GM15510 (cell line): ENCODE data around the gene NOVA1.

Source experiments
- POLR2A ChIP-seq: IDR thresholded peaks from 3 replicates; pipeline ENCODE4 v1.6.1; 2011; ENCODE audit warnings: borderline replicate concordance; ENCODE audit not compliant: insufficient read length; ENCODE audit errors: extremely low read depth

NOVA1 gene

DNA sequence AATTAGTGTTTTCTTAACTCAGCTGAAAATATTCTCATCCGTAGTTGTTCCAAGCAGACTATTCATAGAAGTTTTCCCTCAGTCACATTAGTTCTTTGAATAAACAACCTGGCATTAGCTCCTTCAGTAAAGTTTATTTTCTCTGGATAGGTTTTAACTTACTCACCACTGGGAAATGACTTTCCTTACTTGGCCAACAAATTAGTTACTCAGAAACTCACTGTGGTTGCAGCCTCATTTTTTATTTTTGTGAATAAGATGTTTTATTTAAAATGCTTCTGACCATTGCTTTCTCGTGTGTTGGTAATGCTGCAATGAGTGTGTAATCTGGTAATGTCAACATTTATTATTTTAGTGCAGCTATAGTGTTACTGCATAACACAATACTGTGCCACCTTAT lies 74.9 kb downstream of the NOVA1 start:
- TF ChIP-seq POLR2A, result no peak

- no peak for TF ChIP-seq POLR2A
Observed at GRCh38 chr14:26517771-26518170, 80.1 kb downstream of the NOVA1 start.

DNA sequence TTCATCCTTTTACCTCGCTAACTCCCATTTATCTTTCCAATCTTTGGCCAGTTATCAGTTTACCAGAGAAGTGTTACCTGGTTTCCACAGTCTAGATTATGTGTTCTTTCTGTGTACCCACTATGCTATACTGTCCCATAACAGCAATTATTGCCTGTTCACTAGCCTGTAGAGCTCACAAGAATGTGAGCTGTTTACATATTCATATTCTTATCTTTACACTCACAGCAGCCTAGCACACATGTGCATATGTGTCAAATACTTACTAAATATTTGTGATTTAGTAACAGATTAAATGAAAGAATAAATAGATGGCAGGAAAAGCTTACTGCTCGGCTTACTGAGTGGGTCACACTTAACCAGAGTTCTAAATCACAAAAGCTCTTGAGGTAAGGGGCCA lies 97.8 kb downstream of the NOVA1 start:
- TF ChIP-seq POLR2A, result no peak

- no peak for TF ChIP-seq POLR2A
Observed at GRCh38 chr14:26499546-26499945, 98.3 kb downstream of the NOVA1 start.

- no peak for TF ChIP-seq POLR2A
Observed at GRCh38 chr14:26486922-26487321, 110.9 kb downstream of the NOVA1 start.

GRCh38 chr14:26484562-26484961 lies 113.3 kb downstream of the NOVA1 start:
- TF ChIP-seq POLR2A, result no peak

GRCh38 chr14:26478967-26479366 lies 118.9 kb downstream of the NOVA1 start:
- TF ChIP-seq POLR2A, result no peak

DNA sequence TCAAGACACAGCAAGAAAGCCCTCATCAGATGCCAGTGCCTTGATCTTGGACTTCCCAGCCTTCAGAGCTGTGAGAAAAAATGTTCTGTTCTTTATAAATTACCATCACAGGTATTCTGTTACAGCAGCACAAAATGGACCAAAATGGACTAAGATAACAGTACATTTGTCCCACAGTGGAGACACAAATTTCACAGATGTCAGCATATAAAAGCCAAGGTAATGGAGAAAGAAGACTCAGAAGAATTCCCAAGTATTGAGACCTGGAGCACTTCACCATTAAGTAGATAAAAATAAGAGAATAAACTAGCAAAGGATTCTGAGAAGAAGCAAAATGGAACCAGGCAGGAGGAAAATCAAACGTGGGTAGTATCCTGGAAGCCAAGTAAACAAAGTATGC lies 131.0 kb downstream of the NOVA1 start:
- no peak for TF ChIP-seq POLR2A

GRCh38 chr14:26463136-26463535 lies 134.7 kb downstream of the NOVA1 start:
- no peak for TF ChIP-seq POLR2A

DNA sequence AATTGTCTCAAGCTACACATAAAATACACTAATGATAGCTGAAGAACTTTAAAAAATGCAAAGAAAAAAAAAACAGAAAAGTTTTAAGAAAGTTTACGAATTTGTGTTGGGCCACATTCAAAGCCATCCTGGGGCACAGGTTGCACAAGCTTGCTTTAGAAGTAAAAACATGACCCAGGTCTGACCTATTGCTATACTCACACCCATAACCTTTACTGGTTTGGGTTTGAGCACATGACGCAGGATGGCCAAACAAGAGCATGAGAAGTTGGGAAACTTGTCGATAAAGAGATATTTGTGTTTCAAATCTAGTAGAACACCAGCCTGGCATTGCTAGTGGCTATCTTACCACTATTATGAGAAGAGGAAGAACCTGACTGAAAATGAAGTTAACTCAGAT lies 143.7 kb downstream of the NOVA1 start:
- TF ChIP-seq POLR2A, result no peak

- no peak for TF ChIP-seq POLR2A
Observed at GRCh38 chr14:26448181-26448855, 149.5 kb downstream of the NOVA1 start.

DNA sequence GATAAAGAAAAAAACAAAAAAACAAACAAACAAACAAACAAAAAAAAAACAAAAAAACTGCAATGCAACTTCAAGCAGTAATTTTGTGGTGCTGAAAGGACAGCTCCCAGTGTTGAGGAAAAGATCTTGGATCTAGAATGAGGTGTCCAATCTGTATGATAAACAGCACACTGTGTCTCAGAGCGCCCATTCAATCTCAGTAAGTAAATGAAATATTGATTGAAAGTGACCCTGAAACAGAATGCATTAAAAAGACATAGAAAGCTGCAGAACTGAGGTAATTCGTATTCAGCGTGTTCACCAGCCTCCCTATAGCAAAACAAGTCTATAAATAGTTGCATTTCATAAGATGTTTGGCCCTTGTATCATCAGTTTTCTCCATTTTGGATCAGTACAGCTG lies 153.0 kb downstream of the NOVA1 start:
- TF ChIP-seq POLR2A, result no peak

DNA sequence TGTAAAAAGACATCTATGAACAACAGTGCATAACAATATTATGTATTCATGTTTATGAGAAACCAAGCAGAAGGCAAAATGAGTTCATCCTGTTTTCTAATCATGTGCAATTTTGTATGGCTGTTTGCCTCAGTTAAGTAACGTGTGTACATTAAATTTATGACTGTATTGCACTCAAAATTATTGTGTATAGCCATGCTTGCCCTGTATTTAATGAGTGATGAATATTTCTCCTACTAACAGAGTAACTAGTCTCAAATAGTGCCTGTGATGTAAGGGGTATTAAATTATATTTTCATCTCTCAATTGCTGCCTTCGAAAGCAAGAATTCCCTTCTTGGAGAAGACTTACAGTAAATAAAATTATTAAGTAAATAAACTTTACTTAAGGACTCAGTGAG lies 154.2 kb downstream of the NOVA1 start:
- TF ChIP-seq POLR2A, result no peak

DNA sequence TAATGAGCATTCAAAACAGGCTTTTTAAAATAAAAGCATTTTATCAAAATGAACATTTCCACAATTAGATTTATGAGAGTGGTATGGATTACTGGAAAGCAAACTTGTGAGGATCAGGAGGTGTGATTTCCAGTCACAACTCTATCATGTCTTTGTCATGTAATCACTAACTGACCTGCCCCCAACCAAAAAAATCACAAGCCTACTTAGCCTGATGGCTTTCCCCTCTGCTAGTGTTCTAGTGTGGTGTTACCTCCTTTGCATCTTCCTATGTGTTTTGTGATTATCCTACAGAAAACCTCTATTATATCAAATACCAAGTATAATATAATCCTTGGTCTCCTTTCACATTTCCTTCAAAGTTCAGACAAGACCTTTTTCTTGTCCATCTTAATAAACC lies 168.6 kb downstream of the NOVA1 start:
- TF ChIP-seq POLR2A, result no peak

GRCh38 chr14:26427097-26427496 lies 170.7 kb downstream of the NOVA1 start:
- no peak for TF ChIP-seq POLR2A

DNA sequence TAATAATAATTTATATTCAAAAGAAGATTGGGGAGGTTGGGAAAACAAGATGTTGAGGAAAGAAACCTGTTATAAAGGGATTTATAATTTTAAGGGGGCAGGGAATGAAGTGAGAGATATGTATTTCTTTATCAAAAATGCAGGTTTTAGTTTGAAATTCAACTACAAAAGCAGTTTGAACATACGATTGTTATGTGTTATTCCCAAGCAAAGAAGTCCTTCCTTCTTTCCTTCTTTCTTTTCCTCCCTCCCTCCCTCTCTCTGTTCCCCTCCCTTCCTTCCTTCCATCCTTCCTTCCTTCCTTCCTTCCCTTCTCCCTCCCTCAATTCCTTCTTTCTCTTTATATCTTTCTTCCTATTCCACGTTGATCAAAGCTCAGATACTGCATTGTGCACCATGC lies 173.3 kb downstream of the NOVA1 start:
- no peak for TF ChIP-seq POLR2A

GRCh38 chr14:26415618-26416123 lies 182.2 kb downstream of the NOVA1 start:
- no peak for TF ChIP-seq POLR2A
